DOHH2 (cell line): Measurements from ENCODE around the gene CYP2C18.

Experiments
- CTCF ChIP-seq: fragments of 200-600 bp; sonication (generic); IDR thresholded peaks from one replicate; pipeline ENCODE4 v1.5.1; 2014; ENCODE audit warnings: antibody characterized with exemption, mild to moderate bottlenecking, low read depth, low read length; ENCODE audit not compliant: poor library complexity, severe bottlenecking
- EZH2phosphoT487 ChIP-seq: fragments of 200-600 bp; sonication (generic); IDR thresholded peaks from 2 replicates; pipeline ENCODE4 v1.6.1; 2017; ENCODE audit warnings: borderline replicate concordance, mild to moderate bottlenecking, antibody characterized with exemption, low read length, moderate library complexity, mixed read lengths

- no peak for TF ChIP-seq CTCF
- no peak for TF ChIP-seq EZH2phosphoT487
Observed at GRCh38 chr10:94706089-94706488, 22.6 kb downstream of the CYP2C18 start.
